Panc1 (cell line): ENCODE data around the gene OSGIN1. TPM values are rescaled to one million over a fixed set of nuclear protein-coding genes. Genes with fewer than 3 reads are reported as not detected.
A peak's percentile ranks its signal among the peaks of the same experiment; 100 is the strongest.

Source experiments
- ATAC-seq: fragments of 200-7000 bp; cut with Tn5 transposase; 2 replicates; pipeline ENCODE4 v1.9.1; 2020; ENCODE audit warnings: mild to moderate bottlenecking, moderate library complexity
- Bru-seq: library from RNA; stranded (reverse); fragments of 400-500 nt; gene quantifications from one replicate; lab custom pipeline; 2021; lab: Mats Ljungman, UMichigan
- BruChase-seq, 2 experiments: library from RNA; stranded (reverse); fragments of 400-500 nt; gene quantifications; one replicate each; lab custom pipeline; 2021; lab: Mats Ljungman, UMichigan
- BruUV-seq: library from RNA; stranded (reverse); fragments of 400-500 nt; replicated peaks from 2 replicates; lab custom pipeline; 2021; lab: Mats Ljungman, UMichigan
- CTCF ChIA-PET: fragments of 300-600 bp; sonication (Branson Sonifier 250); formaldehyde crosslinking; loops from one replicate; lab custom pipeline; 2022; ENCODE audit warnings: antibody characterized with exemption; lab: Charles Lee
- POLR2A ChIA-PET: fragments of 300-600 bp; sonication (Branson Sonifier 250); formaldehyde crosslinking; loops from one replicate; lab custom pipeline; 2022; ENCODE audit warnings: antibody characterized with exemption; lab: Charles Lee
- DNase-seq: peaks from one replicate; pipeline ENCODE4 v3.0.0-alpha.2; 2010; ENCODE audit warnings: low read depth, low spot score
- H3K27ac ChIP-seq: 2 replicates; pipeline ENCODE4 v1.5.1; 2011; ENCODE audit warnings: mild to moderate bottlenecking, low read length, inconsistent platforms
- H3K27me3 ChIP-seq: fragments of 200-500 bp; sonication (Bioruptor generic); 2 replicates; pipeline ENCODE4 v1.6.0; 2014; ENCODE audit warnings: low read length, inconsistent platforms; ENCODE audit not compliant: control insufficient read depth, insufficient read depth
- H3K36me3 ChIP-seq: fragments of 200-500 bp; sonication (Bioruptor generic); 2 replicates; pipeline ENCODE4 v1.5.1; 2014; ENCODE audit warnings: inconsistent platforms, mild to moderate bottlenecking, low read length, moderate library complexity; ENCODE audit not compliant: control insufficient read depth, insufficient read depth
- H3K4me1 ChIP-seq: 2 replicates; pipeline ENCODE4 v1.5.1; 2011; ENCODE audit warnings: inconsistent platforms, mild to moderate bottlenecking, low read length, moderate library complexity; ENCODE audit not compliant: control insufficient read depth, insufficient read depth
- H3K4me3 ChIP-seq, 2 experiments: 2 replicates each; pipeline ENCODE4 v1.5.1; 2011 to 2012; ENCODE audit warnings: low read depth in 2 of 2, low read length in 2 of 2, mild to moderate bottlenecking in 2 of 2, inconsistent platforms in 1 of 2, moderate library complexity in 1 of 2
- H3K9me3 ChIP-seq: fragments of 200-500 bp; sonication (Bioruptor generic); 2 replicates; pipeline ENCODE4 v1.5.1; 2014; ENCODE audit warnings: low read depth, mild to moderate bottlenecking, inconsistent platforms, low read length, moderate library complexity; ENCODE audit not compliant: control insufficient read depth, insufficient read depth
- CTCF ChIP-seq: fragments of 450-650 bp; IDR thresholded peaks from 2 replicates; pipeline ENCODE4 v1.5.1; 2017; ENCODE audit warnings: mild to moderate bottlenecking
- POLR2AphosphoS5 ChIP-seq: IDR thresholded peaks from 2 replicates; pipeline ENCODE4 v1.6.1; 2012; ENCODE audit warnings: mild to moderate bottlenecking, low read depth, low read length, moderate library complexity
- REST ChIP-seq, 2 experiments: IDR thresholded peaks; 2 replicates each; pipeline ENCODE4 v1.6.1; 2011 to 2012; ENCODE audit warnings: low read depth in 2 of 2, control low read depth in 1 of 2, low read length in 1 of 2, mild to moderate bottlenecking in 1 of 2, moderate library complexity in 1 of 2; ENCODE audit not compliant: insufficient read depth in 1 of 2
- SIN3A ChIP-seq: IDR thresholded peaks from 2 replicates; pipeline ENCODE4 v1.6.1; 2012; ENCODE audit warnings: low read depth, mild to moderate bottlenecking, low read length, moderate library complexity, borderline replicate concordance; ENCODE audit not compliant: insufficient read depth
- TCF7L2 ChIP-seq: IDR thresholded peaks from 2 replicates; pipeline ENCODE4 v1.6.1; 2011; ENCODE audit warnings: mild to moderate bottlenecking, low read depth, low read length, inconsistent platforms
- in situ Hi-C: cut with HindIII; loops from 2 replicates; pipeline ENCODE4 v1.10.0; 2016; ENCODE audit warnings: low sequenced_read_pairs, low pct_unique_long_range_greater_than_20kb
- intact Hi-C: fragments of 100-400 bp; cut with micrococcal nuclease; formaldehyde crosslinking; loops from one replicate; pipeline ENCODE4 v1.10.0; 2022; ENCODE audit not compliant: unreplicated experiment
- long read RNA-seq: library from polyadenylated mRNA; unstranded; transcript quantifications from one replicate; pipeline ENCODE4 v2.0.0, GENCODE V29; 2021; ENCODE audit not compliant: unreplicated experiment
- polyA plus RNA-seq: library from polyadenylated mRNA; unstranded; fragments of >200 nt; gene quantifications from one replicate; pipeline ENCODE4 v1.2.1, GENCODE V29; 2012; ENCODE audit warnings: missing spikeins; ENCODE audit not compliant: insufficient read length
- total RNA-seq: library from RNA; stranded (reverse); gene quantifications from one replicate; pipeline ENCODE4 v1.2.1, GENCODE V29; 2021; ENCODE audit not compliant: unreplicated experiment

OSGIN1 gene
- total RNA-seq (4.9 TPM), Bru-seq, nascent RNA (percentile 42 among the genes with signal in this experiment), BruChase-seq, experiment 1, labeled RNA remaining after a 2-hour chase (percentile 39 among the genes with signal in this experiment), BruChase-seq, experiment 2, labeled RNA remaining after a 6-hour chase (percentile 37 among the genes with signal in this experiment)
- 3.8 TPM for polyA plus RNA-seq
- long read RNA-seq, partial matches to known transcripts, result 1 of 6 reads
- long read RNA-seq, other reads (novel, unspliced or antisense), result 3 of 6 reads

- H3K36me3 ChIP-seq, result no peaks in the 10 kb centered on the region; the same call in 1 of the 2 replicates
- peak within 1 kb of the TSS; percentile 39 to 71 for H3K4me3 ChIP-seq
- CTCF ChIA-PET, result interaction anchor here (0.6 to 0.7 kb wide), 5 partner anchors 26 to 353 kb away, joined by 3 to 5 read pairs (median 5); no protein-coding TSS in a partner anchor
- H3K27ac ChIP-seq, result peak within 1 kb of the TSS; percentile 48; the same call in 1 of the 2 replicates
- POLR2A ChIA-PET, result no interaction called here
- TF ChIP-seq TCF7L2 (no peak), SIN3A (0 out of 2 replicates have a peak, but pooled peaks have one; percentile 62)
- in situ Hi-C loops, result no loop called here
- H3K9me3 ChIP-seq, result no peaks in the 10 kb centered on the region
- no peaks in the 10 kb centered on the region for H3K27me3 ChIP-seq
- ATAC-seq, result peak; percentile 92
- peaks cover 9% of the 10 kb centered on the region for H3K4me1 ChIP-seq
- intact Hi-C loops, result no loop called here
- no TSS peak for BruUV-seq
- DNase-seq, result peak; percentile 69
These were observed at the start of gene OSGIN1 for GRCh38 chr16:83952940-83953795. Gene OSGIN1 (plus strand): TSS chr16:83953240. CDS start chr16:83957672, 4,432 bp downstream.

- POLR2A ChIA-PET, result no interaction called here
- H3K4me1 ChIP-seq, result peaks cover 2% of the 10 kb centered on the region; the same call in 1 of the 2 replicates
- H3K27ac ChIP-seq, result no peak overlapping the region
- no peak for TF ChIP-seq POLR2AphosphoS5
- TF ChIP-seq SIN3A, result no peak
- TF ChIP-seq REST (IDR thresholded peaks at IDR 0.05; ENCODE audit: insufficient read depth in 1 of 2, low read depth in 2 of 2, low read length in 1 of 2), result no peak
- TF ChIP-seq CTCF, result no peak
- no peak for TF ChIP-seq TCF7L2
- ATAC-seq (no peak), DNase-seq (no peak)
- no peak overlapping the region for H3K4me3 ChIP-seq
- in situ Hi-C loops, result no loop called here
- no peaks in the 10 kb centered on the region for H3K27me3 ChIP-seq
- BruUV-seq, result no TSS peak
- no peaks in the 10 kb centered on the region; the same call in none of the 2 replicates for H3K36me3 ChIP-seq
- intact Hi-C loops, result no loop called here
- no peaks in the 10 kb centered on the region for H3K9me3 ChIP-seq
- CTCF ChIA-PET, result no interaction called here
These were observed 49.3 kb upstream of the OSGIN1 start for GRCh38 chr16:83903751-83904150.
